H7 (cell line): ENCODE results near the gene TMOD2. TPM values are rescaled to one million over a fixed set of nuclear protein-coding genes. Genes with fewer than 3 reads are reported as not detected.

ENCODE experiments used
- DNase-seq: peaks from one replicate; pipeline ENCODE4 v3.0.0; 2012
- H3K27me3 ChIP-seq: 2 replicates; pipeline ENCODE4 v1.6.0; 2011; ENCODE audit warnings: mild to moderate bottlenecking, low read length; ENCODE audit not compliant: control insufficient read depth, insufficient read depth
- H3K36me3 ChIP-seq: replicated peaks from 2 replicates; pipeline ENCODE4 v1.5.1; 2011; ENCODE audit warnings: low read length; ENCODE audit not compliant: control insufficient read depth, insufficient read depth
- H3K4me3 ChIP-seq: 2 replicates; pipeline ENCODE4 v1.5.1; 2011; ENCODE audit warnings: low read depth, mild to moderate bottlenecking, control low read depth, low read length, moderate library complexity; ENCODE audit not compliant: insufficient read depth
- total RNA-seq: library from RNA; depleted of rRNA; stranded (reverse); fragments of >200 nt; shearing (Covaris generic); gene quantifications from 2 replicates; pipeline ENCODE4 v1.2.3, GENCODE V29; 2014

TMOD2 gene
- total RNA-seq, 1 experiment from 2014 or later = 1.2 TPM

- H3K36me3 ChIP-seq = no peaks in the 10 kb centered on the region
- H3K27me3 ChIP-seq = no peaks in the 10 kb centered on the region
- no peak for DNase-seq
- no peak overlapping the region for H3K4me3 ChIP-seq
Measured at GRCh38 chr15:51838270-51838669, 86.9 kb downstream of the TMOD2 start.

- Histone ChIP-seq H3K4me3 (no peak overlapping the region), H3K27me3 (no peaks in the 10 kb centered on the region), H3K36me3 (no peaks in the 10 kb centered on the region)
- no peak for DNase-seq
Measured at GRCh38 chr15:51840692-51841091, 89.3 kb downstream of the TMOD2 start.

GRCh38 chr15:51841406-51842040, 90.1 kb downstream of the TMOD2 start:
- Histone ChIP-seq H3K4me3 (no peak overlapping the region), H3K36me3 (no peaks in the 10 kb centered on the region), H3K27me3 (no peaks in the 10 kb centered on the region)
- no peak for DNase-seq

- H3K36me3 ChIP-seq = no peaks in the 10 kb centered on the region
- no peaks in the 10 kb centered on the region for H3K27me3 ChIP-seq
- no peak for DNase-seq
- H3K4me3 ChIP-seq = no peak overlapping the region
Measured at GRCh38 chr15:51842265-51842664, 90.9 kb downstream of the TMOD2 start.

- Histone ChIP-seq H3K27me3 (no peaks in the 10 kb centered on the region), H3K4me3 (no peak overlapping the region), H3K36me3 (no peaks in the 10 kb centered on the region)
- DNase-seq = no peak
Measured at GRCh38 chr15:51842852-51843737, 91.7 kb downstream of the TMOD2 start.

- Histone ChIP-seq H3K36me3 (no peaks in the 10 kb centered on the region), H3K27me3 (no peaks in the 10 kb centered on the region), H3K4me3 (no peak overlapping the region)
- no peak for DNase-seq
Measured at GRCh38 chr15:51844747-51845426, 93.5 kb downstream of the TMOD2 start.

- Histone ChIP-seq H3K36me3 (no peaks in the 10 kb centered on the region), H3K27me3 (no peaks in the 10 kb centered on the region), H3K4me3 (no peak overlapping the region)
- DNase-seq = no peak
Measured at GRCh38 chr15:51846066-51846462, 94.7 kb downstream of the TMOD2 start.

- H3K36me3 ChIP-seq = no peaks in the 10 kb centered on the region
- no peak for DNase-seq
- no peaks in the 10 kb centered on the region for H3K27me3 ChIP-seq
- no peak overlapping the region for H3K4me3 ChIP-seq
Measured at GRCh38 chr15:51846463-51847230, 95.2 kb downstream of the TMOD2 start.

GRCh38 chr15:51848811-51849210, 97.4 kb downstream of the TMOD2 start:
- H3K36me3 ChIP-seq = no peaks in the 10 kb centered on the region
- H3K4me3 ChIP-seq = no peak overlapping the region
- no peaks in the 10 kb centered on the region for H3K27me3 ChIP-seq
- no peak for DNase-seq

- DNase-seq = no peak
- no peaks in the 10 kb centered on the region for H3K27me3 ChIP-seq
- H3K36me3 ChIP-seq = no peaks in the 10 kb centered on the region
- no peak overlapping the region for H3K4me3 ChIP-seq
Measured at GRCh38 chr15:51849860-51850259, 98.5 kb downstream of the TMOD2 start.

GRCh38 chr15:51853998-51854397, 102.6 kb downstream of the TMOD2 start:
- no peaks in the 10 kb centered on the region for H3K36me3 ChIP-seq
- no peak overlapping the region for H3K4me3 ChIP-seq
- no peaks in the 10 kb centered on the region for H3K27me3 ChIP-seq
- no peak for DNase-seq

GRCh38 chr15:51855612-51856011, 104.2 kb downstream of the TMOD2 start:
- no peak for DNase-seq
- Histone ChIP-seq H3K4me3 (no peak overlapping the region), H3K36me3 (no peaks in the 10 kb centered on the region), H3K27me3 (no peaks in the 10 kb centered on the region)

GRCh38 chr15:51856714-51857380, 105.5 kb downstream of the TMOD2 start:
- no peaks in the 10 kb centered on the region for H3K36me3 ChIP-seq
- no peak overlapping the region for H3K4me3 ChIP-seq
- H3K27me3 ChIP-seq = no peaks in the 10 kb centered on the region
- no peak for DNase-seq
